ENCODE measurements around the gene AAR2.

AAR2 gene

GRCh38 chr20:36218380-36219064 is 17.8 kb upstream of the AAR2 start:
- no peak for DNase-seq (ENCODE audit: low read depth)

- no peak for DNase-seq (ENCODE audit: low read depth)
These were observed 16.5 kb upstream of the AAR2 start for GRCh38 chr20:36219671-36220220.

GRCh38 chr20:36225666-36226065 is 10.6 kb upstream of the AAR2 start:
- DNase-seq (ENCODE audit: low read depth) = no peak

- no peak for DNase-seq (ENCODE audit: low read depth)
These were observed 7.5 kb upstream of the AAR2 start for GRCh38 chr20:36228770-36229169.

GRCh38 chr20:36230019-36230418 is 6.3 kb upstream of the AAR2 start:
- DNase-seq (ENCODE audit: low read depth) = no peak

- DNase-seq (ENCODE audit: low read depth) = no peak
These were observed 4.9 kb upstream of the AAR2 start for GRCh38 chr20:36231331-36231730.

GRCh38 chr20:36234771-36235320 is 1.4 kb upstream of the AAR2 start:
- DNase-seq (ENCODE audit: low read depth) = no peak

- no peak for DNase-seq (ENCODE audit: low read depth)
These were observed 476 bp downstream of the AAR2 start for GRCh38 chr20:36236786-36237121.

- DNase-seq (ENCODE audit: low read depth) = no peak
These were observed 1.2 kb downstream of the AAR2 start for GRCh38 chr20:36237477-36237876.

- no peak for DNase-seq (ENCODE audit: low read depth)
These were observed 1.9 kb downstream of the AAR2 start for GRCh38 chr20:36238153-36238552.

GRCh38 chr20:36238760-36239159 is 2.5 kb downstream of the AAR2 start:
- DNase-seq (ENCODE audit: low read depth) = no peak

- no peak for DNase-seq (ENCODE audit: low read depth)
These were observed 3.8 kb downstream of the AAR2 start for GRCh38 chr20:36240076-36240475.

GRCh38 chr20:36241678-36242077 is 5.4 kb downstream of the AAR2 start:
- no peak for DNase-seq (ENCODE audit: low read depth)

GRCh38 chr20:36243726-36244125 is 7.4 kb downstream of the AAR2 start:
- no peak for DNase-seq (ENCODE audit: low read depth)

- no peak for DNase-seq (ENCODE audit: low read depth)
These were observed 10.1 kb downstream of the AAR2 start for GRCh38 chr20:36246401-36246800.

- DNase-seq (ENCODE audit: low read depth) = no peak
These were observed 12.6 kb downstream of the AAR2 start for GRCh38 chr20:36248836-36249235.

- no peak for DNase-seq (ENCODE audit: low read depth)
These were observed 13.2 kb downstream of the AAR2 start for GRCh38 chr20:36249450-36249849.

- DNase-seq (ENCODE audit: low read depth) = no peak
These were observed 15.1 kb downstream of the AAR2 start for GRCh38 chr20:36251426-36251825.

GRCh38 chr20:36252511-36252910 is 16.2 kb downstream of the AAR2 start:
- DNase-seq (ENCODE audit: low read depth) = no peak

- DNase-seq (ENCODE audit: low read depth) = no peak
These were observed 16.8 kb downstream of the AAR2 start for GRCh38 chr20:36253036-36253435.

- no peak for DNase-seq (ENCODE audit: low read depth)
These were observed 17.8 kb downstream of the AAR2 start for GRCh38 chr20:36254076-36254475.

- no peak for DNase-seq (ENCODE audit: low read depth)
These were observed 19.2 kb downstream of the AAR2 start for GRCh38 chr20:36255445-36255844.

GRCh38 chr20:36259177-36260061 is 23.1 kb downstream of the AAR2 start:
- DNase-seq (ENCODE audit: low read depth) = no peak

Measured in GM04503 (cell line).